ENCODE measurements around the gene CYTH3.

The CYTH3 gene

DNA sequence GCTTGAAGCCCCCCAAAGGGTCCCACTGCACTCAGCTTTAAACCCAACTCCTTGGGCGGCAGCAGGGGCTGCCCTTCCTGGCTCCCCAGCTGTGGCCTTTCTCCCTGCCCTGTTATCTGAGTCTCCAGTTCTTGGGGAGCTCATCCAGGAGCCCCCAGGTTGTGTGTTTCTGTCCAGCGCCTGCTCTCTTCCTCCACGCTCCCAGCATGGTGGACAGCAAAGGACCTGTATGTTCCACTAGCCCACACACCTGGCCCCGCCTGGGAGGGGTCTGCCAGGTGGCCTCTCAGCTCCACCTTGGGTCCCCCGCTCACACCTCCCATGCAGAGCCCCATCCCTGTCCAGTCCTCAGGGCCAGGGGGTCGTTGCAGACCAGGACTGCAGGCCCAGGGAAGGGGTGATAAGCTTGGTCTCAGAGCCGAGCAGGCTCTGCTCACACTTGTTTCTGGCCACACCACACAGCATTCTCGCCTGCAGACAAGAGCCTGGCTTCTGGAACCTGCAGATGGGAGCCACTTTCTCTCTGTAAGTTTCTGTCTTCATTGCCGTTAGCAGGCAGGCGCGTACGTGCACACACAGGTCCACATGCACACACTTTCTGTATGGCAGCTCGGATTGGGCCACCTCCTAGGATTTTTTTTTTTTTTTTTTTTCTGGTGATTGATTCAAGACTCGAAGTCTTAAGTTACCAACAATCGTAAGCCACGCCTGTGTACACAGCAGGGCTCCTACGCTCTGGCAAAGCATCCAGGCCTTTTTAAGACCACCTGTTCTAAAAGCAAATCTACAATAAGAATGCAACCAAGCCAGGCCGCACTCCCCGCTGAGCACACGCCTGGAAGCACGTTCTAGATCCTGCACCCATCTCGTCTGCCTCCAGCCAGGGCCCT, 104.6 kb downstream of the CYTH3 start:
- no peak for DNase-seq (ENCODE audit: low spot score)

DNA sequence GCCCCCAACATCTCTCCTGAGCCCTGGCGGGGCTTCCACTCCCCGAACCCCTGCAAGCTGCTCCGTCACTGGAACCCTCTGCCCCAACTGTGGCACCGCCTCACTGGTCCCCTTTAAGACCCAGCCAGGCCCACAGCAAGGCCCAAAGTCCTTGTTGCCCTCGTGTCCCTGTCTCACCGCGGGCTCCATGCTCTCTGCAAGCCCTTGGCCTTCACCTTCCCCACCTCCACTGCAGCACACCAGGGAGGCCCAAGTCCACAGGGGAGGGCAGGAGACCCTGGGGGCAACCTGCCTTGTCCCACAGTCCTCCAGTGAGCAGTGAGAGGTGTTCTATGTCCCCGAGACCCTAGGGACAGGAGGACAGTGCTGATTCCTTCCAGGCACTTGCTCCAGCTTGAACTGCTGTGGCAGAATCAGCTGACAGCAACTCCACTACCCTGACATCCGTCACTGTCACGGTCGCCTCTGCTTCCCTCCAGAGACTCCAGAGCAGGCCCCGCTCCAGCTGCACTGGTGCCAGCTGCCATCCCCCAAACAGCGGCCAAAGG, 105.3 kb downstream of the CYTH3 start:
- DNase-seq (ENCODE audit: low spot score): no peak

DNA sequence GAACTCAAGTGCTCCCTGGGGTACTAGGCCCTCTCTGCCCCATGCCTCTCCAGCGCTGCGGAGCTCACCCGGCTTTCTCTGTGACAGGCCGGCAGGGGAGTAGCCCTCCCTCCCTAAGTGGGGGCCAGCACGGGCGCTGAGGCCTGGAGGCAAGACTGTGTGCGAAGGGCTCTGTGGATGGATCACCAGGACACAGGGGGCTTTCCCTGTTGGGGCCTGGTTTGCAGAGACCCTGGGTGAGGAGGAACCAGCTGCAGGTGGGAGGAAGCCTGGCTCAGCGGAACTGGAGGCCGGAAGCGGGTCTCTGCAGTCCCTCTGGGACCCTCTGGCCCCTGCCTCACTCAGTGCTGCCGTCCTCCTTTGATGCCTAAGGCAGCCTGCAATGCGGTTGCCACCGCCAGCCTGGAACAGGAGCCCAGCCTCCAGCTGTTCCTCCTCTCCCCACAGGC, 106.0 kb downstream of the CYTH3 start:
- DNase-seq (ENCODE audit: low spot score): no peak

DNA sequence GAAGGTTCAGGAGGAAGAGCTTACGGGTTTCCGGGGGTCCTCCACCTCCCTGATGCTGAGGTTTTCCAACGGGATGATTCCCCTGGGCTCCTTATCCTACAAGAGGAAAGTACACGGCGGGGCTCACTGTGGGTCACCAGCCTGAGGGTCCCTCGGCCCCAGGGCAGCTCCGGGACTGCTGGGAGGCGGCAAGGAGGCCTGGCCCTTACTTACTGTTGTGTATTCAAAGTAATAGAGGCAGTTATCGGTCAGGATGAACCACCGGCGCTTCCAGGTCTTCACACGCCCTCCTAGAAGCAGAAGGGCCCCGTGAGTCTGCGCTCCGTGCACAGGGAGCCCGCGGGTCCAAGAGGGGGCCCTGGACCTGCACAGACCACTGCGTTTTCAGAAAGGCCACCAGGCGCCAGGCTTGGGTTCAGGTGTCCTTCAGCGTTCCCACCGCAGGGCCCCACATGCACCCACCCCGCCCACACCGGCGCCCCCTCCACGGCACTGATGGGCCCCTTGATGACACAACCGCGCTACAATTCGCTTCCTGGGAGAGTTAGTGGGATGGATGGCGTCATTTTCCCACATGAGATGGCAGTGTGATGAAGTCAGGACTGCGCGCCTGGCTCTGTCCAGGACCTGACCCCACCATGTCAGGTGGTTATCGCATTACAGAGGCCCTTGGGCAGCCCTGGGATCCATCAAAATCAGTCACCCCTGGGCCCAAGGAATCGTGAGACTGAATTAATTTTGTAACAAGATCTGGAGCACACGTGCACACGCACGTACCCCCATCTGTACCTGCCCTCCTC, 106.7 kb downstream of the CYTH3 start:
- no peak for DNase-seq (ENCODE audit: low spot score)

DNA sequence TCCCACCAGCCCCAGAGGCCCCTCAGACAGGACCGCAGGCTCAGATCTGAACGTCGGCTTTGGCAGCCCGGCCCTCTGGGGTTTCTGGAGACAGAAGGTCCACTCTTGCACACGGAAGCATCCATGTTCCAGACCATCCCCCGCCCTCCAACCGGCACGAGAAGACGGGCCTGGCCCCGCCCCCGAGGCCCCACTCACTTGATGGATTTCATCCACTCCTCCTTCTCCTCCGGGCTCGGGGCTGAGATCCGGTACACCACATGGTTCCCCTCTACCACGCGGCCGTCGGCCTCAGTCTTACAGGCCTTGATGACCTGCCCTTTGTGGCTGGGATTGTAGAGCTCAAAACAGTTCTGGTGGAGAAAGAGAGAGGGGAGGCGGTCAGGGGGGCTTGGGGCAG, 107.3 kb downstream of the CYTH3 start:
- no peak for DNase-seq (ENCODE audit: low spot score)

DNA sequence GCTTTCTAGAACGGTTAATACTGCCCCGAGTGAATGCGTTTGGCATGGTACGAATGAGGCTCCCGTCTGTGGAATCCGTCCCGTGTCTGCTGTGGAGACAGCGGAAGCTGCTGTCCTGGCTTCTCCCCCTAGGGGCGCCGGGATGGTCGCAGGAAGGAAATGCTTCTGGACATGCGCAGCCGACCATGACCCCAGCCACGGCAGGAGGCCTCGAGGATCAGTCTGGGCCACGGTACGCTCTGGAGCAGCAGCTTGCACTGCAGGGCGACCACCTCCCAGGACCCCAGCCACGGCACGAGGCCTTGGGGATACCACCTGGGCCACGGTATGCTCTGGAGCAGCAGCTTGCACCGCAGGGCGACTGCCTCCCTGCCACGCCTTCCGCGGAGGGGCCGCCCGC, 107.9 kb downstream of the CYTH3 start:
- no peak for DNase-seq (ENCODE audit: low spot score)

DNA sequence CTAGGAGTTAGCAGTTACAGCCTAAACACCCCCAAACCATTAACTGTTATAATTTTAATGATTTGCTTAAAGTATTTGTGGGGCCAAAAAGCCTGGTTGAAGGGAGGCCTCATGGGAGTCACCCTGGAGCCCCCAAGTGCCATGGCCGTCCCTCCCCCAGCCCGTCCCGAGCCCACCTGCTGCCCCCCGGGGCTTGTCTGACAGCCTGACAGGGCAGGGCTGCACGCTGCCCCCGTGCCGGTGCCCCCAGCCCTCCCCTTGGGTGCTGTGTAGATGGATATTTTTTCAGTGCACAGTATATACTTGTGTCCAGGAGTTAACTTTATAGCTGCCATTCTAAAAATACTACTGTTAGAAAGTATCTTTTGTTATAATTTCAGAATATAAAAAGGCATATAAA, 108.4 kb downstream of the CYTH3 start:
- DNase-seq (ENCODE audit: low spot score): no peak

DNA sequence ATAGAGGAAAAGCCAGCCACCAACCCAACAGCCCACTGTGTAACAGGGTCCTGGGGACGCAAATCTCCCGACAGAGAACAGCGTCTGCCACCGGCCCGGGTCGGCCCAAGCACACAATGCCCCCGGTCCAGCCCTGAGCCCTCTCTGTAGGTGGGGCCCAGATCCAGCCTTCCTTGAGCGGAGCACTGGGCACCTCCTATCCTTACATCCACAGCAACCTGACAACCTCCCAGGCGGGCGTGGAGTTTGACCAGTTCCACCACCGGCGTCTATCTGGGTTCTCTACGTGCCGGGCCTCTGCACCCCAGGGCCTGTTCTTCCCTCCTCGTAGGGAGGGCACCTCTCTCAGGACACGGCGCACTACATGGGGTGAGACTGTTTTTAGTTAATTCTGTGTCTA, 109.0 kb downstream of the CYTH3 start:
- DNase-seq (ENCODE audit: low spot score): no peak

DNA sequence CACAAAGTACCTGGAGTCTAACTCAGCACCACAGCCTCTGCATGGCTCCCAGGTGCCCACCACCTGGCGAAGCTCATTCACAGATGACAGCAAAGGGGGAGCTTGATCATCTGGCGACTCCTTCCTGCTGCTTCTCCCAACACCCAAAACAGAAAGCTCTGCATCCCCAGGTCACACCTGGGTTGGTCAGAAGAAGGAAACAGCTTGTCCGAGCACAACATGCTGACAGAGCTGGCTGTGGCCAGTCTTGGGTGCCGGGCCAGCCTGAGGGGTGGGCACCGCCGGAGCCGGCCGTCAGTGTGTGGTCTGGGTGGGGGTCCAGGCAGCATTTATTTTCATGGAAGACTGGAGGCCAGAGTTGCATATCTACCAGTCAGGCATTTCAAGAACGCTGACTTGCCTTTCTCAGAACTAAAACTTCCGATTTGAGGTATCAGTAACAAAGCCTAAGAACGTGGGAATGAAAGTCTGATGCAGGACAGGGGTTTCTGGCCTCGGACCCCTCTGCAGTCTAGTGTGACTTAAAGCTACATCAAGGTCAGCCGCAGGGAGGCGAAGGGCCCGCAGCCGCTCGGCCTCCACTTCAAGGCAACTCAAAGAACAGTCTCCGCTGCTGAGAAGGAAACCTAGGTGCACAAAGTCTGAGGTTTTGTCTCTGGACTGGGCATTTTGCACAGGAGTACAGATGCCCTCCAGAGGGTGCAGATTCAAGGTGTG, 109.6 kb downstream of the CYTH3 start:
- DNase-seq (ENCODE audit: low spot score): no peak

DNA sequence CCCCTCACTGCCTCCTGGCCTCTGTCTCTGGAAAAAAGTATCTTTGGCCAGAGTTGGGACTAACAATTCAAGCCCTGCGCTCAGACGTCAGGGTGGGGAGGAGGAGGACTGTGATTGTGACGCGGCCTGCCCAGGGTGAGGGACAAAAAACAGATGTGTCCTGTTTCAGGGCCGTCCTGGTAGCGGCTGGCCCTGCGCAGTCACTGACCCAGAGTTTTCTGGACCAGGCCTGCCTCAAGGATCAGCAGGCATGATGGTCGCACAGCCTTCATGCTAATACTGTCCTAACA, 110.1 kb downstream of the CYTH3 start:
- DNase-seq (ENCODE audit: low spot score): no peak

DNA sequence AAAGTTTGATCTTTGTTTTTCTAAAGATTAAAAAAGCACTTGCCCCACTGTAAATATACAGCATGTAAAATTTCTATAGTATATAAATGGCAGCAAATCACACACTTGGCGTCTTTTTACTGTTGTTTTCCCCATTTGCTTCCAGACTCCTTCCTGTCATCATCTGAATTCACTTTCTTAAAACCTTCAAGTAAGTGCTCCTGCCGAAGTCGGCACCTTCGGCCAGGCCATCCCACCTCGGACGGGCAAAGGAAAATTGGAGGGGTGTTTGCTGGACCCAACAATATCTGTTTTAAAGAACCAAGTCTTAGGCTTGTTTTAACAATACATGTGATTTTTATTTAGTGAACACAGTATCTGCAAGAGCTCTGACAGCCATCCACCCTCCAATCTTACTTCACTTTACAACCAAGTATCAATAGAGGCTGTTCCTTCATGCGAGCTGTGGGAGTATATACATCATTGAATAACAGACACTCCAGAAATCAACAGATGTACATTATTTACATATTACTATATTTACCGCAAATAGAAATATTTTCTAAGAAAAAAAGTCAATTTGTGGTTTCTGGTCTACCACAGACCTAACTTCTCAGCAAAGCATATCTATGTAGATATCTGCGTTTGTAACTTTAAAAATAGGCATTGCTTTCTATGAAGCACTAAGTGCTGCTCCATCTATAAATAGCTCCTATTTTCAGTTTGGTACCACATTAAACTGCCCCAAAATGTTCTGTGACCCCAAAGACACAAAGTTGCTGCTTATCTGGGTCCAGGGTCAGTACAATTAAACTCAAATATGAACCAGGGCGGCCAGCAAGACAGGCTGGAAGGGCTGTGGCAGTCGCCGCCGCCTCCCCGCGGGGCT, 110.7 kb downstream of the CYTH3 start:
- no peak for DNase-seq (ENCODE audit: low spot score)

DNA sequence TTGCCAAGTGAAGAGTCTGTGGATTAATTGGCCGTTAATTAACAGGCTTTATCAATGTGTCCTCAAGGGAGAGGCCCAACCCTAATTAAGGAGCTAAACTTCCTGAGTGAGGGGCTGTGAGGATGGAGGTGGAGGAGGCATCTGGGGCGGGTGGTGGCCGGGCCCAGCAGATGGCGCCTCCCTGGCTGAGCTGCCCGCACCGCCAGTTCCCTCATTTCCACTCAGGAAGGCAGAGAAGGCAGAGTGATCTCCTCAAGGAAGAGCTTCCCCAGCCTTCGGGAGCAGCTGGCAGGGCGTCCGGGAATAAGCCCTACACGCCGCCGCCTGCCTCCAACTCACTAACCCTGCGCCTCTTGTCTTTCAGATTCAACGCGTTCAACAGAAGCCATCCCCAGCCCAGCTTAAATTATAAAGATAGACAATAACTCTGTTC, 112.2 kb downstream of the CYTH3 start:
- peak; percentile 95 for DNase-seq (ENCODE audit: low spot score)

DNA sequence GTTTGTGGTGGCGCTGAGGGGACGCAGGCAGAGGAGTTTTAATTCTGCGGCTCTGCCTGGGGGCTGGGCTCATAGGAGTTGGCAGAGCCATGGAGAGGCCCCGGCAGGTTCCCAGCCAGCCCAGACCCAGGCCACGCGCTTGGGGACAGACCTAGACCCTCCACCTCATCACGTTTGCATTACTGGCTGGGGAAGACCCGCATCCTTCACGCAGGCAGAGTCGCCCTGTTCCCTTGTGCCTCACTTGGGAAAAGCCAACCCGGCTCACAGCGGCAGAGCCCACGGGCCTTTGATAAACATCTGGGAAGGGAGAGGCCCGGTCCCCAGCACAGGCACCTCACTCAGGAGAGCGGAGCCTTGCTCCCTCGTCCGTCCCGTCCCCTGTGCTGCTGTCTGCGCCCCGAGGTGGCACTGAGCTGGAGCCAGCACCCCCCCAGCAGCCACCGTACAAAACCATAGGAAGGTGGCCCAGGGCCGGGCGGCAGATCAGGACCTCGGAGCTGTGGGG, 112.8 kb downstream of the CYTH3 start:
- DNase-seq (ENCODE audit: low spot score): no peak

DNA sequence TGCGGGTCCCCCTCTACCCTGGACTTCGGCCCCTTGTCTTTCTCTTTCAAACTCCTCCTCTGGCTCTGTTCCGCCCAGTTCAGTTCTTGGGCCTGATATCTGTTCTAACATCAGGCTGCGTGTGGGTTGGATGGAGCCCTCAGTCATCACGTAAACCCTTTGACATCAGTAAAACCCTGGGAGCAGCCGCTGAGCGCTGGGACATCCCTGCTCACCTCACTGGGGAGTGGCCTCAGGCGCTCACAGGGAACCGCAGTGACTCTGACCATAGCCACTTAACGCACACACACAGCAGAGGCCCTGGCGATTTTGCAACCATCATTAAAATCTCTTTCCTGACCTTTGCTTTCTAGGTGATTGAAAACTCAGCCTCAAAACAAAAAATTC, 113.3 kb downstream of the CYTH3 start:
- no peak for DNase-seq (ENCODE audit: low spot score)

DNA sequence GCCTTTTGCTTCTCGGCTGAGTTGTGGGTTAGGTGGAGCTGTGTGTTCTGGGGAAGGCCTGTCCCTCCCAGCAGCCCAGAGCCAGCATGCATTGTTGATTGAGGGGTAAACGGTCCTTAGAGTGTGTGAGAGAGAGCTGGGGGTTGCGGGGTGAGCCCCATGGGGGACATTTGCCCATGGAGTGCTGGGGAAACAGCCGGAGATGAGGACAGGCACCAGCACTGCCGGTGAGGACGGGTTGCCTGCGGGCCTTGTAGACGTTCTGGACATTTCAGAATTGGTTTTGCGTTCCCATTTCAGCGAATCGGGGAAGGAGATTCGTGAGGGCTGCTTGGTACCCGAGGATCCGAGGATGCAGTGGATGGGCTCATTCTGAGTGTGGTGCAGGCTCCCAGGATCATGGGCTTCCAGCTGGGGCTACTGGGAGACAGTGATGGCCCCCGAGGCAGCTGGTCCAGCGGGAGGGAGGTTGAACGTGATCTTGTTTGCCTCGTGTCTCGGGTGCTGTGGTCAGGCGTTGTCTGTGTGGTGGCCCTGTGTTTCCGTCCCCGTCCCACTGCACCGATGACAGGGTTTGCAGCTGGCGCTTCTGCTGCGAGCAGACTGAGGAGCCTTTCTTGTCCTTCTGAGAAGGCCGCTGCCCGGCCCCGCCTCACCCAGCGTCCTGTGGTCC, 113.9 kb downstream of the CYTH3 start:
- DNase-seq (ENCODE audit: low spot score): no peak

DNA sequence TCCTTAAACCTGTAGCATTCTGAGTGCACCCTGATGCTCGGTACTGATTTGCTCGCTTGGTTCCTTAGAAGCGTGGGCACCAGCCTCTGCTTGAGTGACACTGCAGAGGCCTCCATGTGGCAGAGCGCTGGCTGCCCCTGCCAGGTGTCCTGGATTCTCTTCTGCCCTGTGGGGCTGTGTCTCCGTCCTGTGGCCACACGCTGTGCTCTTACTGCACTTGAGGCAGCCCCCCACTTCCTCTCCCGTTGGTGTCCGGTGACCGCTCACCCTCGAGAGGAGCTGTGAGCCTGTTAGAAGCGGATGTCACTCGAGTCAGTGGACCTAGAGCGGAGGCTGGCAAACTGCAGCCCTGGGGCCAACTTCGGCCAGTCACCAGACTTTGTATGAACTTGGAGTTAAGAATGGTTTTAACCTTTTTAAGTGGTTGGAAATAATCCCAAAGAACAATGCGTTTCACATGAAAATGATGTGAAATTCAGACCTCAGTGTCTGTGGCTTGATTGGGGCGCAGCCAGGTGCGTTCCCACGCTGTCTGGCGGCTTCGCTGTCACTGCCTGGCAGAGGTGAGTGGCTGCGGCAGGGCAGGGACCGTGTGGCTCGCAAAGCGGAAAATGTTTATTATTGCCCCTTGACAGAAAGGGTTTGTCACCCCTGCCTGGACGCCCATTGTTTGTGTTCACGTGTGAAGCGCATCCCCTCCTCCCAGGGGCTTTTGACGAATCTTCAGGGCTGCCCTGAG, 114.6 kb downstream of the CYTH3 start:
- DNase-seq (ENCODE audit: low spot score): no peak

DNA sequence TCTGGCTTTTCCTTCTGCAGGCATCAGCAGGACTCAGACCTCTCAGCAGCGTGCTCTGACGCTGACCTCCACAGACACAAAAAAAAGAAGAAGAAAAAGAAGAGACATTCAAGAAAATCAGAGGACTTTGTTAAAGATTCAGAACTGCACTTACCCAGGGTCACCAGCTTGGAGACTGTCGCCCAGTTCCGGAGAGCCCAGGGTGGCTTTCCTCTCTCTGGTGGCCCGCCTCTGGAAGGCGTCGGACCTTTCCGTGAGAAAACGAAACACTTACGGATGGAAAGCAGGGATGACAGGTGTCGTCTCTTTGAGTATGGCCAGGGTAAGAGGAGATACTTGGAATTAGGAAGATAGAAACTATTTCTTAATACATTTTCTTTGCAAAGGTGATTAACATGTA, 115.7 kb downstream of the CYTH3 start:
- no peak for DNase-seq (ENCODE audit: low spot score)

DNA sequence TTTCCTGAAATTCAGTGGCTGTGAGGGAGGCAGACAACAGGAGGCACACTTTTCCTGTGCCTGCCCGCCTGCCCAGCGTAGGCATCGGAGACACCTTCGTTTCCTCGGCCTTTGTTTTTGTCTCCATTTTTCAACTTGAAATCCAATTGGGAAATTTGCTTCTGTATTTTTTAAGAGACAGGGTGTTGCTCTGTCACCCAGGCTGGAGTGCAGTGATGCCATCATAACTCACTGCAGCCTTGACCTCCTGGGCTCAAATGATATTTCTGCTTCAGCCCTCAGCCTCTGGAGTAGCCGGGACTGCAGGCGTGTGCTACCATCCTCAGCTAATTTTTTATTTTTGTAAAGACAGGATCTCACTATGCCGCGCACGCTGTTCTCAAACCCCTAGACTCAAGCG, 116.8 kb downstream of the CYTH3 start:
- DNase-seq (ENCODE audit: low spot score): no peak

DNA sequence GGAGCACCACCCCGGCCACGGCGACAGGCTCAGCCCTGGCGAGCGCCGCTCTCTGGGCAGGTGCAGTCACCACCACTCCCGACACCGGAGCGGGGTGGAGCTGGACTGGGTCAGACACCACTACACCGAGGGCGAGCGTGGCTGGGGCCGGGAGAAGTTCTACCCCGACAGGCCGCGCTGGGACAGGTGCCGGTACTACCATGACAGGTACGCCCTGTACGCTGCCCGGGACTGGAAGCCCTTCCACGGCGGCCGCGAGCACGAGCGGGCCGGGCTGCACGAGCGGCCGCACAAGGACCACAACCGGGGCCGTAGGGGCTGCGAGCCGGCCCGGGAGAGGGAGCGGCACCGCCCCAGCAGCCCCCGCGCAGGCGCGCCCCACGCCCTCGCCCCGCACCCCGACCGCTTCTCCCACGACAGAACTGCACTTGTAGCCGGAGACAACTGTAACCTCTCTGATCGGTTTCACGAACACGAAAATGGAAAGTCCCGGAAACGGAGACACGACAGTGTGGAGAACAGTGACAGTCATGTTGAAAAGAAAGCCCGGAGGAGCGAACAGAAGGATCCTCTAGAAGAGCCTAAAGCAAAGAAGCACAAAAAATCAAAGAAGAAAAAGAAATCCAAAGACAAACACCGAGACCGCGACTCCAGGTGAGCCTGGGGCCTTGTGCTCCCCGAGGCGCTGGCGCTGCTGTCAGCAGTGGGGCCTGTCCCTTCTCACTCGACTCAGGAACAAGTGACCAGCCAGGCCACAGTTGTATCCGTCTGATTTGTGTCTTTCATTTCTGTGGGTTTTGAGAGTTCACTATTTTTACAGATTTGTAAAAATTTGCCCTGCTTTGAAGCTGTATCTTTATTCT, 117.7 kb downstream of the CYTH3 start:
- DNase-seq (ENCODE audit: low spot score): no peak

Data from GM03348 (cell line).